ACC112 (cell line): ENCODE data around the gene IFIT2.

ENCODE experiments used
- H2AFZ ChIP-seq: fragments of 200-600 bp; sonication (generic); one replicate; pipeline ENCODE4 v1.6.0; 2017; ENCODE audit warnings: antibody characterized with exemption, low read length; ENCODE audit not compliant: unreplicated experiment
- H3K27ac ChIP-seq: fragments of 200-600 bp; sonication (generic); 2 replicates; pipeline ENCODE4 v1.5.1; 2014; ENCODE audit warnings: low read depth, mild to moderate bottlenecking, antibody characterized with exemption, low read length, moderate library complexity
- H3K27me3 ChIP-seq: fragments of 200-600 bp; sonication (generic); 2 replicates; pipeline ENCODE4 v1.6.1; 2014; ENCODE audit warnings: mild to moderate bottlenecking, antibody characterized with exemption, low read length, moderate library complexity, mixed read lengths; ENCODE audit not compliant: insufficient read depth
- H3K36me3 ChIP-seq: fragments of 200-600 bp; sonication (generic); 2 replicates; pipeline ENCODE4 v1.6.1; 2016; ENCODE audit warnings: mild to moderate bottlenecking, antibody characterized with exemption, low read length, moderate library complexity, mixed read lengths; ENCODE audit not compliant: insufficient read depth
- H3K4me1 ChIP-seq: fragments of 200-600 bp; sonication (generic); one replicate; pipeline ENCODE4 v1.6.1; 2016; ENCODE audit warnings: low read length, mixed read lengths; ENCODE audit not compliant: insufficient read depth, unreplicated experiment, control insufficient read depth
- H3K4me3 ChIP-seq: fragments of 200-600 bp; sonication (generic); 2 replicates; pipeline ENCODE4 v1.5.1; 2014; ENCODE audit warnings: mild to moderate bottlenecking, low read depth, low read length
- H3K79me2 ChIP-seq: fragments of 200-600 bp; sonication (generic); one replicate; pipeline ENCODE4 v1.6.0; 2016; ENCODE audit warnings: low read length; ENCODE audit not compliant: control insufficient read depth, unreplicated experiment, insufficient read depth

IFIT2 gene

GRCh38 chr10:89263531-89263930 lies 38.3 kb upstream of the IFIT2 start:
- no peaks in the 10 kb centered on the region for H3K27me3 ChIP-seq
- H3K36me3 ChIP-seq: no peaks in the 10 kb centered on the region
- no peak overlapping the region for H2AFZ ChIP-seq
- peaks cover 29% of the 10 kb centered on the region for H3K4me1 ChIP-seq
- H3K79me2 ChIP-seq: no peaks in the 10 kb centered on the region
- H3K27ac ChIP-seq: peak overlapping the region; percentile 54; the same call in 1 of the 2 replicates
- H3K4me3 ChIP-seq: no peak overlapping the region

GRCh38 chr10:89266721-89267453 lies 35.0 kb upstream of the IFIT2 start:
- Histone ChIP-seq H3K27ac (no peak overlapping the region), H3K4me3 (no peak overlapping the region), H3K4me1 (peaks cover 24% of the 10 kb centered on the region), H3K36me3 (no peaks in the 10 kb centered on the region), H3K27me3 (no peaks in the 10 kb centered on the region), H2AFZ (no peak overlapping the region), H3K79me2 (no peaks in the 10 kb centered on the region)

- Histone ChIP-seq H3K79me2 (no peaks in the 10 kb centered on the region), H2AFZ (no peak overlapping the region), H3K4me3 (no peak overlapping the region), H3K27me3 (no peaks in the 10 kb centered on the region), H3K4me1 (peaks cover 12% of the 10 kb centered on the region), H3K27ac (no peak overlapping the region), H3K36me3 (no peaks in the 10 kb centered on the region)
Observed at GRCh38 chr10:89269433-89270152, 32.3 kb upstream of the IFIT2 start.

- Histone ChIP-seq H2AFZ (no peak overlapping the region), H3K4me3 (no peak overlapping the region), H3K36me3 (no peaks in the 10 kb centered on the region)
Observed at GRCh38 chr10:89270153-89270483, 31.7 kb upstream of the IFIT2 start.

GRCh38 chr10:89271532-89271931 lies 30.3 kb upstream of the IFIT2 start:
- Histone ChIP-seq H3K79me2 (no peaks in the 10 kb centered on the region), H3K27me3 (no peaks in the 10 kb centered on the region), H3K27ac (no peak overlapping the region), H3K4me1 (peaks cover 29% of the 10 kb centered on the region), H3K36me3 (no peaks in the 10 kb centered on the region), H3K4me3 (no peak overlapping the region), H2AFZ (no peak overlapping the region)

More at GRCh38 chr10:89270153-89270483, 31.7 kb upstream of the IFIT2 start:
- Histone ChIP-seq H3K27ac (no peak overlapping the region), H3K79me2 (no peaks in the 10 kb centered on the region), H3K27me3 (no peaks in the 10 kb centered on the region), H3K4me1 (peaks cover 17% of the 10 kb centered on the region)

GRCh38 chr10:89273680-89274079 lies 28.2 kb upstream of the IFIT2 start:
- Histone ChIP-seq H2AFZ (no peak overlapping the region), H3K4me3 (no peak overlapping the region), H3K27me3 (no peaks in the 10 kb centered on the region), H3K36me3 (no peaks in the 10 kb centered on the region), H3K4me1 (peaks cover 46% of the 10 kb centered on the region), H3K27ac (no peak overlapping the region), H3K79me2 (no peaks in the 10 kb centered on the region)

- no peak overlapping the region for H3K27ac ChIP-seq
- H2AFZ ChIP-seq: peak overlapping the region; percentile 5
Observed at GRCh38 chr10:89274928-89275327, 26.9 kb upstream of the IFIT2 start.

GRCh38 chr10:89275383-89275782 lies 26.5 kb upstream of the IFIT2 start:
- no peaks in the 10 kb centered on the region for H3K36me3 ChIP-seq
- no peaks in the 10 kb centered on the region for H3K27me3 ChIP-seq
- H3K79me2 ChIP-seq: no peaks in the 10 kb centered on the region
- H2AFZ ChIP-seq: peak overlapping the region; percentile 5
- H3K4me1 ChIP-seq: peaks cover 54% of the 10 kb centered on the region
- H3K4me3 ChIP-seq: peak overlapping the region; percentile 49
- 0 out of 2 replicates have a peak overlapping the region, but pooled peaks have one; percentile 11 for H3K27ac ChIP-seq

More at GRCh38 chr10:89274928-89275327, 26.9 kb upstream of the IFIT2 start:
- peak overlapping the region; percentile 49; the same call in 1 of the 2 replicates for H3K4me3 ChIP-seq
- H3K4me1 ChIP-seq: peaks cover 53% of the 10 kb centered on the region
- H3K79me2 ChIP-seq: no peaks in the 10 kb centered on the region
- no peaks in the 10 kb centered on the region for H3K36me3 ChIP-seq
- no peaks in the 10 kb centered on the region for H3K27me3 ChIP-seq

GRCh38 chr10:89278034-89278535 lies 23.8 kb upstream of the IFIT2 start:
- Histone ChIP-seq H3K27ac (peak overlapping the region; percentile 96), H3K27me3 (no peaks in the 10 kb centered on the region), H3K4me3 (peak overlapping the region; percentile 48), H3K4me1 (peaks cover 77% of the 10 kb centered on the region), H2AFZ (peak overlapping the region; percentile 34), H3K79me2 (no peaks in the 10 kb centered on the region), H3K36me3 (no peaks in the 10 kb centered on the region)

- no peak overlapping the region for H2AFZ ChIP-seq
- peak overlapping the region; percentile 96 for H3K27ac ChIP-seq
Observed at GRCh38 chr10:89278900-89279392, 22.9 kb upstream of the IFIT2 start.

More at GRCh38 chr10:89278900-89279392, 22.9 kb upstream of the IFIT2 start:
- Histone ChIP-seq H3K27me3 (no peaks in the 10 kb centered on the region), H3K4me3 (peak overlapping the region; percentile 14; the same call in 1 of the 2 replicates), H3K79me2 (no peaks in the 10 kb centered on the region), H3K4me1 (peaks cover 86% of the 10 kb centered on the region), H3K36me3 (no peaks in the 10 kb centered on the region)
